HEK293 (cell line): ENCODE measurements around the gene DMC1.

Experiments
- CTCF ChIP-seq: fragments of 450-650 bp; formaldehyde crosslinking; IDR thresholded peaks from 2 replicates; pipeline ENCODE4 v1.5.1; 2016; ENCODE audit warnings: missing biosample characterization, missing genetic modification characterization
- ZNF114 ChIP-seq: fragments of 450-650 bp; formaldehyde crosslinking; IDR thresholded peaks from 2 replicates; pipeline ENCODE4 v1.5.0; 2017; ENCODE audit warnings: missing biosample characterization, missing genetic modification characterization
- ZNF18 ChIP-seq: fragments of 450-650 bp; formaldehyde crosslinking; IDR thresholded peaks from 2 replicates; pipeline ENCODE4 v1.5.1; 2016; ENCODE audit warnings: missing biosample characterization, missing genetic modification characterization
- ZNF777 ChIP-seq: fragments of 450-650 bp; formaldehyde crosslinking; IDR thresholded peaks from 2 replicates; pipeline ENCODE4 v1.5.1; 2017; ENCODE audit warnings: missing biosample characterization, missing genetic modification characterization, borderline replicate concordance
- ZSCAN30 ChIP-seq: fragments of 450-650 bp; IDR thresholded peaks from 2 replicates; pipeline ENCODE4 v1.5.1; 2018; ENCODE audit warnings: missing biosample characterization, mild to moderate bottlenecking, missing genetic modification characterization, moderate library complexity

DNA sequence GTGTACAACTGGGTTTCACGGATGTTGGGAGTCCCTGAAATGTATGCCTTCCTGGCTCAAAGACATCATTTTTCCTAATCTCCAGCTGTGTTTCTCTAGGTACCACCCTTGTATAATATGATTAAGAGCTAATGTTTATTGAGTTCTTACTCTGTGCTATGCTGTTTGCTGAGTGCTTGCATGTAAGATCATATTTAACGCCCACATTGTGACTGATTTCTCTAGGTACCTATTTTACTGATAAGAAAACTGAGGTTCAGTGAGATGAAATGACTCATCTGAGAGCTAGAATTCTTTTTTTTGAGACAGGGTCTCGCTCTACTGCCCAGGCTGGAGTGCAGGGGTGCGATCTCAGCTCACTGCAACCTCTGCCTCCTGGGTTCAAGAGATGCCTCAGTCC is 43.6 kb upstream of the DMC1 start:
- TF ChIP-seq ZSCAN30 (tag by site-specific recombination) (no peak), CTCF (tag by site-specific recombination) (no peak), ZNF18 (tag by site-specific recombination) (no peak), ZNF777 (tag by site-specific recombination) (no peak), ZNF114 (tag by site-specific recombination) (no peak)
